ENCODE data around the gene PEAK1.
A peak's percentile ranks its signal among the peaks of the same experiment; 100 is the strongest.

- TF ChIP-seq CTCF (IDR thresholded peaks at IDR 0.05) (no peak), POLR2AphosphoS5 (IDR thresholded peaks at IDR 0.05) (peak in 1 of 3 donors; percentile 80), POLR2A (IDR thresholded peaks at IDR 0.05) (peak; percentile 84 to 97), EP300 (IDR thresholded peaks at IDR 0.05) (no peak)
These were observed at the start of gene PEAK1 for GRCh38 chr15:77419836-77420609.

All from suprapubic skin (tissue), 4 donors.